Spleen (tissue), 7 donors: Measurements from ENCODE around the gene MKLN1.

ENCODE experiments used
- CTCF ChIP-seq, 11 experiments: fragments of 200-600 bp in 7 of 11; fragments of 450-650 bp in 4 of 11; sonication (generic) in 4 of 11; IDR thresholded peaks in 8 of 11; conservative IDR thresholded peaks in 3 of 11; 1 replicate in 7 of 11; 2 replicates in 4 of 11; pipeline versions ENCODE4 v1.4.0 to v1.8.0; 2016 to 2021; ENCODE audit warnings: antibody characterized with exemption in 11 of 11, inconsistent platforms in 4 of 11, mild to moderate bottlenecking in 1 of 11
- POLR2A ChIP-seq, 3 donors: fragments of 450-650 bp; IDR thresholded peaks; one replicate each; pipeline ENCODE4 v1.5.1; 2017; ENCODE audit warnings: antibody characterized with exemption in 3 of 3, mild to moderate bottlenecking in 1 of 3
- donor health status: DM: no; HTN: no; CAD: no; lungs with moderate emphysema.
- donor health status: DM: no; HTN: no; CAD: no.
- donor health status: DM: no; HTN: no; CAD: no.

- TF ChIP-seq CTCF (IDR thresholded peaks at IDR 0.05 in 8 of 11, conservative IDR thresholded peaks at IDR 0.05 in 3 of 11) (no peak), POLR2A (IDR thresholded peaks at IDR 0.05) (no peak)
Observed at GRCh38 chr7:131390275-131390674, 62.6 kb downstream of the MKLN1 start.
